ENCODE measurements around the gene RIBC2.
"Not testable (repeated sequence)": the region's sequence is repeated elsewhere in the genome, so short reads cannot be mapped to it uniquely, and the experiment has no call there.

RIBC2 gene

GRCh38 chr22:45413368-45414211 is at the start of gene RIBC2, which contains the start of gene SMC1B:
Gene RIBC2, plus strand, starts transcription at chr22:45413693. Its CDS starts 194 bp downstream, at chr22:45413887.
Gene SMC1B, minus strand, starts transcription at chr22:45413599. Its CDS starts 32 bp downstream, at chr22:45413567.
- peak; percentile 58 for DNase-seq (ENCODE audit: low read depth)

GRCh38 chr22:45366713-45367112 is 46.8 kb upstream of the RIBC2 start:
- DNase-seq (ENCODE audit: low read depth) = no peak

- DNase-seq (ENCODE audit: low read depth) = not testable (repeated sequence)
Observed at GRCh38 chr22:45373592-45373991, 39.9 kb upstream of the RIBC2 start.

GRCh38 chr22:45376009-45376408 is 37.5 kb upstream of the RIBC2 start:
- DNase-seq (ENCODE audit: low read depth) = no peak

GRCh38 chr22:45376703-45377102 is 36.8 kb upstream of the RIBC2 start:
- peak; percentile 63 for DNase-seq (ENCODE audit: low read depth)

- DNase-seq (ENCODE audit: low read depth) = no peak
Observed at GRCh38 chr22:45381348-45381747, 32.1 kb upstream of the RIBC2 start.

- DNase-seq (ENCODE audit: low read depth) = no peak
Observed at GRCh38 chr22:45389546-45389945, 23.9 kb upstream of the RIBC2 start.

GRCh38 chr22:45397806-45398205 is 15.7 kb upstream of the RIBC2 start:
- DNase-seq (ENCODE audit: low read depth) = no peak

GRCh38 chr22:45398214-45398613 is 15.3 kb upstream of the RIBC2 start:
- DNase-seq (ENCODE audit: low read depth) = no peak

GRCh38 chr22:45399712-45400445 is 13.6 kb upstream of the RIBC2 start:
- no peak for DNase-seq (ENCODE audit: low read depth)

- DNase-seq (ENCODE audit: low read depth) = no peak
Observed at GRCh38 chr22:45402466-45402985, 11.0 kb upstream of the RIBC2 start.

GRCh38 chr22:45407793-45408192 is 5.7 kb upstream of the RIBC2 start:
- DNase-seq (ENCODE audit: low read depth) = no peak

GRCh38 chr22:45413013-45413367 is 503 bp upstream of the RIBC2 start:
- no peak for DNase-seq (ENCODE audit: low read depth)

- no peak for DNase-seq (ENCODE audit: low read depth)
Observed at GRCh38 chr22:45418056-45418769, 4.7 kb downstream of the RIBC2 start.

GRCh38 chr22:45418770-45419138 is 5.3 kb downstream of the RIBC2 start:
- no peak for DNase-seq (ENCODE audit: low read depth)

- no peak for DNase-seq (ENCODE audit: low read depth)
Observed at GRCh38 chr22:45420011-45420410, 6.5 kb downstream of the RIBC2 start.

- DNase-seq (ENCODE audit: low read depth) = no peak
Observed at GRCh38 chr22:45420539-45420938, 7.0 kb downstream of the RIBC2 start.

GRCh38 chr22:45421349-45422055 is 8.0 kb downstream of the RIBC2 start:
- no peak for DNase-seq (ENCODE audit: low read depth)

- DNase-seq (ENCODE audit: low read depth) = no peak
Observed at GRCh38 chr22:45422237-45422983, 8.9 kb downstream of the RIBC2 start.

GRCh38 chr22:45423524-45423923 is 10.0 kb downstream of the RIBC2 start:
- DNase-seq (ENCODE audit: low read depth) = no peak

GRCh38 chr22:45424241-45424731 is 10.8 kb downstream of the RIBC2 start:
- no peak for DNase-seq (ENCODE audit: low read depth)

All from fibroblast of gingiva (primary cell).